ENCODE results near the gene BCL2A1.
"Not testable (repeated sequence)": the region's sequence is repeated elsewhere in the genome, so short reads cannot be mapped to it uniquely, and the experiment has no call there.

Gene BCL2A1

DNA sequence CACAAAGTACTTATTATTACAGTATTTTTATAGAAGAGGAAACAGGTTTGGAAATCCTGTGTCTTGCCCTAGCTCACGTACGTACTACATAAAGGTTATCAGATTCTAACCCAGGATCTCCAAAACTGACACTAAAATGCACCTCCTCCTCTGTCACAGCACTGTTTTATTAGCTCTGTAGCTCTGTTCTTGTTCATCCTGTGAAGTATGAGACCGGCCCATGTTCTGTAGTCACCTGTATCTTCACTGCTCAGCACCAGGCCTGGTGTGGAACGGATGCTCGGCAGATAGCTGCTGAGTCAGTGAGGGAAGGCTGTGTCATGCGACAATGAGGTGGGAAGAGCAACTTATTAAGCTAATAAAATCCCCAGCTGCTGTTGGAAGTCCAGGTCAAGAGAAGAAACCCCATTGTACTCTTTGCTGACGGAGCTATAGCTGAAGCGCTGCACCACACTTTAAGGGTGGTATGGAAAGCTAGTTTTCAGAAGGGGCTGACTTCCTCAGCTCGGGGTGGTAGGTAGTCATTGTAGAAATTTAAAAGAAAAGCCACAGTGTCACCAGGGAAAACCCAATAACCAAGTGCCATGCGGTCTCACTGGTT is 22.8 kb downstream of the BCL2A1 start:
- Mint-ChIP-seq H3K9me3 (no peaks in the 10 kb centered on the region), H3K4me1 (peaks cover 19% of the 10 kb centered on the region), H3K27me3 (no peaks in the 10 kb centered on the region), H3K4me3 (no peak overlapping the region), H3K36me3 (ENCODE audit: insufficient read depth) (peaks cover under 1% of the 10 kb centered on the region), H3K27ac (ENCODE audit: low read depth) (peak overlapping the region; percentile 7)
- no peak for DNase-seq (ENCODE audit: low spot score in 2 of 2)
- ATAC-seq (replicated peaks; ENCODE audit: extremely low read depth, poor library complexity, severe bottlenecking) = peak; percentile 65

DNA sequence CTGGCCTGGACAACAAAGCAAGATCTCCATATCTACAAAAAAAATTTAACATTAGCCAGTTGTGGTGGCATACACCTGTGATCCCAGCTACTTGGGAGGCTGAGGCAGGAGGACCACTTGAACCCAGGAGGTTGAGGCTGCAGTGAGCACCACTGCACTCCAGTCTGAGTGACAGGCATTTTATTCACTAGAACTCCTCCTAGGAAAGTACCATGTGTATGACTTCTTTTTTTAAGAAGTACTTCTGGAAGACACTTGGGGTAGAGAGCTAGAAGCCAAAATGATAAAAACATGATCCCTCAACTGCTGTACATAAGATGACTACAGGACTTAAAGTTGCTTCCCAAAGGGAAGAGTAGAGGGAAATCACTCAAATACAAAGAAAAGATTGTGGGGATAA is 24.0 kb downstream of the BCL2A1 start:
- H3K9me3 Mint-ChIP-seq = no peaks in the 10 kb centered on the region
- no peak for ATAC-seq (replicated peaks; ENCODE audit: extremely low read depth, poor library complexity, severe bottlenecking)
- H3K4me3 Mint-ChIP-seq = no peak overlapping the region
- peak overlapping the region; percentile 58 for H3K27ac Mint-ChIP-seq (ENCODE audit: low read depth)
- H3K27me3 Mint-ChIP-seq = no peaks in the 10 kb centered on the region
- no peaks in the 10 kb centered on the region for H3K36me3 Mint-ChIP-seq (ENCODE audit: insufficient read depth)
- H3K4me1 Mint-ChIP-seq = peaks cover 15% of the 10 kb centered on the region
- no peak for DNase-seq (ENCODE audit: low spot score in 2 of 2)

DNA sequence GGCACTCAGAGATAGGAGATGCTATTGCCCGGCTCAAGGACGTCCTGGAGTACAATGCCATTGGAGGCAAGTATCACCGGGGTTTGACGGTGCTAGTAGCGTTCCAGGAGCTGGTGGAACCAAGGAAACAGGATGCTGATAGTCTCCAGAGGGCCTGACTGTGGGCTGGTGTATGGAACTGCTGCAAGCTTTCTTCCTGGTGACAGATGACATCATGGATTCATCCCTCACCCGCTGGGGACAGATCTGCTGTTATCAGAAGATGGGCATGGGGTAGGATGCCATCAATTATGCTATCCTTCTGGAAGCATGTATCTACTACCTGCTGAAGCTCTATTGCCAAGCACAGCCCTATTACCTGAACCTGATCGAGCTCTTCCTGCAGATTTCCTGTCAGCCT is 26.4 kb downstream of the BCL2A1 start:
- Mint-ChIP-seq H3K36me3 (ENCODE audit: insufficient read depth) (no peaks in the 10 kb centered on the region), H3K27ac (ENCODE audit: low read depth) (no peak overlapping the region), H3K4me1 (peaks cover 15% of the 10 kb centered on the region), H3K4me3 (no peak overlapping the region), H3K27me3 (no peaks in the 10 kb centered on the region), H3K9me3 (no peaks in the 10 kb centered on the region)
- DNase-seq (ENCODE audit: low spot score in 2 of 2) = no peak
- no peak for ATAC-seq (replicated peaks; ENCODE audit: extremely low read depth, poor library complexity, severe bottlenecking)

DNA sequence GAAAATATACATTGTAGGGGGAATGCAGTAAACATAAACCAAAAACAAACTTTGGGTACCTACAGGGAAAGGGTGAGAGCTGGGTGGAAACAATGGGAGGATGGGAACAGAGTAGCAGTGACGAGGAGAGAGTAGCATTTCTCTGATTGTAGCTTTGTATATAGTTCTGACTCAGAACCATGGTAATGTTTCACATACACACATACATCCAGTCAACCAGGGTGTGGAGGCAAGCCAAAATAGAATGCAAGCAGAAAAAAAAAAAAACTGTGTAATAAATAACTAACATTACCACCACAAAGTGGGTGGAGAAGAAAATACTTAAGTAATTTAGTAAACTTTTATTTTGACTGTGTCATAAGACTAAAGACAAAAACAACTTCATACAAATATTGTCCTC is 27.2 kb downstream of the BCL2A1 start:
- H3K9me3 Mint-ChIP-seq = no peaks in the 10 kb centered on the region
- H3K27ac Mint-ChIP-seq (ENCODE audit: low read depth) = no peak overlapping the region
- no peak for ATAC-seq (replicated peaks; ENCODE audit: extremely low read depth, poor library complexity, severe bottlenecking)

DNA sequence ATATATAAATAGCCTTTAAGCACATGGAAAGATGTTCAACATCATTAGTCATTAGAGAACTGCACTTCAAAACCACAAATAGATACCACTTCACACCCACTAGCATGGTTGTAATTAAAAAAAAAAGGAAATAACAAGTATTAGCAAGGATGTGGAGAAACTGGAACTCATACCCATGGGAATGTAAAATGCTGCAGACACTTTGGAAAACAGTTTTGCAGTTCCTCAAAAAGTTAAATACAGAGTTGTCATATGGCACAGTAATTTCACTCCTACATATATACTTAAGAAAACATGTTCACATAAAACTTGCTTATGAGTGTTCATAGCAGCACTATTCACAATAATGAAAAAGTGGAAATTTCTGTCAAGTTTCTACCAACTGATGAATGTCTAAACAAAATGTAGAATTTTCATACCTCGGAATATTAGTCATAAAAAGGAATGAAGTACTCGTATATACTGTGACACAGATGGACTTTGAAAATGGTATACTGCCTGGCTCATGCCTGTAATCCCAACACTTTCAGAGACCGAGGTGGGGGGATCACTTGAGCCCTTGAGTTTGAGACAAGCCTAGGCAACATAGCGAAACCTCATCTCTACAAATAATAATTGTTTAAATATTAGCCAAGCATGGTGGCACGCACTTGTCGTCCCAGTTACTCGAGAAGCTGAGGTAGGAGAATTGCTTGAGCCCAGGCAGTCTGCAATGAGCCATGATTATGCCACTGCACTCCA is 28.1 kb downstream of the BCL2A1 start:
- Mint-ChIP-seq H3K36me3 (ENCODE audit: insufficient read depth) (no peaks in the 10 kb centered on the region), H3K4me1 (peaks cover 5% of the 10 kb centered on the region), H3K9me3 (no peaks in the 10 kb centered on the region), H3K4me3 (no peak overlapping the region), H3K27ac (ENCODE audit: low read depth) (no peak overlapping the region), H3K27me3 (no peaks in the 10 kb centered on the region)
- ATAC-seq (replicated peaks; ENCODE audit: extremely low read depth, poor library complexity, severe bottlenecking) = no peak
- DNase-seq (ENCODE audit: low spot score in 2 of 2) = no peak

More for the DNA sequence above, 27.2 kb downstream of the BCL2A1 start:
- no peaks in the 10 kb centered on the region for H3K27me3 Mint-ChIP-seq
- H3K4me3 Mint-ChIP-seq = no peak overlapping the region
- H3K4me1 Mint-ChIP-seq = peaks cover 14% of the 10 kb centered on the region
- no peaks in the 10 kb centered on the region for H3K36me3 Mint-ChIP-seq (ENCODE audit: insufficient read depth)
- DNase-seq (ENCODE audit: low spot score in 2 of 2) = no peak

DNA sequence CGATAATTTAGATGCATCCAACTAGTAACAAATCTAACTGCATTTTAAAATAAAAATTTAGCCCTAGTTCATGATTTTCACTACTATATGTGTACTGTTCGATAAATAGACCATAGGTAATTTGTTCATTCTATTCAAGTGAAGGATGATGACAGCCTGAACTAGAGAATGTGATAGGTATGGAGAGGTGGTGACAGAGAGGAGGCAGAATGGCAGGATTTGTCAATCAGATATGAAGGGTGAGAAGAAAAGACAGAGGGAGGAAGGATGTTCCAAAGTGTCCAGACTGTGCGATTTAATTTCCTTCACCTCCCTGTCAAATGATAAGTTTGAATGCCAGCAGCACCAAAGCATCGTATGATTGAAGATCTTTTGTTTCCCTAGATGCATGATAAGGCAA is 31.6 kb downstream of the BCL2A1 start:
- no peaks in the 10 kb centered on the region for H3K4me1 Mint-ChIP-seq
- no peak overlapping the region for H3K4me3 Mint-ChIP-seq
- no peaks in the 10 kb centered on the region for H3K36me3 Mint-ChIP-seq (ENCODE audit: insufficient read depth)
- H3K27ac Mint-ChIP-seq (ENCODE audit: low read depth) = no peak overlapping the region
- no peaks in the 10 kb centered on the region for H3K27me3 Mint-ChIP-seq
- no peaks in the 10 kb centered on the region for H3K9me3 Mint-ChIP-seq
- ATAC-seq (replicated peaks; ENCODE audit: extremely low read depth, poor library complexity, severe bottlenecking) (no peak), DNase-seq (ENCODE audit: low spot score in 2 of 2) (no peak)

DNA sequence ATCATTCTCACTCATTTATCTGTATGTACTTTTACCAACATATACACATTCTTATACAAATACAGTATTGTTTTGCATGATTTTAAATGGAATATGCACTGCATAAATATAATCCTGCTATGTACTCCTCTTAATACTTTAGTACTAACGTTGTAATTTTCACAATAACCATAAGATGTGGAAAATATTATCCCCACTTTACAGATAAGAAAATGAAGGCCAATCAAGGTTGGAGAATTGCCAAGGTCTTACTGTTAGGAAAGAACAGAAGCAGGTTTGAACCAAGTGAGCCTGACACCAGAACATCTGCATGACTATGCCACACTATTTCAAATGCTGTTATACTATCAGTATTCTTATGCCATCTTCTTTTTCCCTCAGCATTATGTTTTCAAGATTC is 32.9 kb downstream of the BCL2A1 start:
- H3K27ac Mint-ChIP-seq (ENCODE audit: low read depth) = no peak overlapping the region
- no peaks in the 10 kb centered on the region for H3K9me3 Mint-ChIP-seq
- DNase-seq (ENCODE audit: low spot score in 2 of 2) (no peak), ATAC-seq (replicated peaks; ENCODE audit: extremely low read depth, poor library complexity, severe bottlenecking) (no peak)
- H3K36me3 Mint-ChIP-seq (ENCODE audit: insufficient read depth) = no peaks in the 10 kb centered on the region
- H3K27me3 Mint-ChIP-seq = no peaks in the 10 kb centered on the region
- no peaks in the 10 kb centered on the region for H3K4me1 Mint-ChIP-seq
- H3K4me3 Mint-ChIP-seq = no peak overlapping the region

DNA sequence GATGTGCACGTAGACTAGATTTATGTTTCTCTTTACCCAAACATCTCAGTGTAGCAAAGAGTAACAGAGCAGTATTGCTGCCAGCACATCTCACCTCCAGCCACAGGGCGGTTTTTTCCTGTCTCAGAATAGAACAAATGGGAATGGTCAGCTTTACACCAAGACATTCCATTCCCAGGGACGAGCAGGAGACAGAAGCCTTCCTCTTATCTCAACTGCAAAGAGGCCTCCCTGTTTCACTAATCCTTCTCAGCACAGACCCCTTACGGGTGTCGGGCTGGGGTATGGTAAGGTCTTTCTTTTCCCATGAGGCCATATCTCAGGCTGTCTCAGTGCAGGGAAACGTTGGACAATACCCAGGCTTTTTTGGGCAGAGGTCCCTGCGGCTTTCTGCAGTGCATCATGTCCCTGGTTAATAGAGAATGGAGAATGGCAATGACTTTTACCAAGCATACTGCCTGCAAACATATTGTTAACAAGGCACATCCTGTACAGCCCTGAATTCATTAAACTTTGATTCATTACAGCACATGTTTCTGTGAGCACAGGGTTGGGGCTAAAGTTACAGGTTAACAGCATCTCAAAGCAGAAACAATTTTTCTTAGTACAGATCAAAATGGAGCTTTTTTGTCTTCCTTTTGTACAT is 35.3 kb downstream of the BCL2A1 start:
- peaks cover 12% of the 10 kb centered on the region for H3K27me3 Mint-ChIP-seq
- H3K36me3 Mint-ChIP-seq (ENCODE audit: insufficient read depth); ATAC-seq (replicated peaks; ENCODE audit: extremely low read depth, poor library complexity, severe bottlenecking); H3K4me3 Mint-ChIP-seq; H3K4me1 Mint-ChIP-seq; H3K27ac Mint-ChIP-seq (ENCODE audit: low read depth); DNase-seq (ENCODE audit: low spot score in 2 of 2); H3K9me3 Mint-ChIP-seq: not testable (repeated sequence)

DNA sequence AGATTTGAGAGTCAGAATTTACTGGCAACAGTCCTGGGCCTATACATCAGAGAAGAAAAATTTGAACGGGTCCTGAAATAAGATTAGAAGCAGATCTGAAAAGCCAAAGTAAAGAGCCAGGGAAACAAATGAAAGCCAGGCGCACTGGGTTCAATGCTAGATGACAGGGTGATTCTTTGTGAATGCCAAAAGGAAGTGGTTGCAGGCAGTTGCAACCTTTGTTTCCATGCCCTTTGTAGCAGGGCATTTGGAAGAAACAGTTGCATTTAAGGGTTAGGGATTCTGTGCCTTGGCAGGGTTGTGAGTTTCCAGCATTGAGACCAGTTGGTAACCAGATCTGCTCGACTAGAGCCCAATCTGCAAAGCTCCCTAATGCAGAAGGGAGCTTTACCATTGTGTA is 37.8 kb downstream of the BCL2A1 start:
- H3K9me3 Mint-ChIP-seq = no peaks in the 10 kb centered on the region
- DNase-seq (ENCODE audit: low spot score in 2 of 2) (no peak), ATAC-seq (replicated peaks; ENCODE audit: extremely low read depth, poor library complexity, severe bottlenecking) (no peak)
- no peaks in the 10 kb centered on the region for H3K36me3 Mint-ChIP-seq (ENCODE audit: insufficient read depth)
- H3K27ac Mint-ChIP-seq (ENCODE audit: low read depth) = no peak overlapping the region
- H3K27me3 Mint-ChIP-seq = peaks cover 17% of the 10 kb centered on the region
- no peak overlapping the region for H3K4me3 Mint-ChIP-seq
- H3K4me1 Mint-ChIP-seq = no peaks in the 10 kb centered on the region

DNA sequence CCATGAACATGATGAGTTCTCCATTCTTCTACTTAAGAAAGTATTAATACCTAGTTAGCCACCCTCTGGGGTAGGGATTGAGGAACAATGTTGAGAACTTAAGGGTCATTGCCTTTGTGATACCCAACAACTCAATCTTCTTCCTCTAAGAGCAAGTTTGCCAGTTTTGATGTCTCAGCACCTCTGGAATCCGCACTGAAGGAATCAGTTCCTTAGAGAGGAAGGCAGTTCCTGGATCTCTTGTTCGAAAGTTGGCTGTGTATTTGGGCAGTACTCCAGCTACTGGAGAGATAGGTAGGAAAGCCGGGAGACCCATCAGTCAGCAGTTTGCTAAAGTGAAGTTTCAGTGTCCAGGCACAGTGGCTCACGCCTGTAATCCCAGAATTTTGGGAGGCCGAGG is 38.5 kb downstream of the BCL2A1 start:
- no peaks in the 10 kb centered on the region for H3K36me3 Mint-ChIP-seq (ENCODE audit: insufficient read depth)
- no peak overlapping the region for H3K27ac Mint-ChIP-seq (ENCODE audit: low read depth)
- H3K9me3 Mint-ChIP-seq = no peaks in the 10 kb centered on the region
- H3K4me1 Mint-ChIP-seq = no peaks in the 10 kb centered on the region
- ATAC-seq (replicated peaks; ENCODE audit: extremely low read depth, poor library complexity, severe bottlenecking) (no peak), DNase-seq (ENCODE audit: low spot score in 2 of 2) (no peak)
- H3K4me3 Mint-ChIP-seq = no peak overlapping the region
- H3K27me3 Mint-ChIP-seq = peaks cover 17% of the 10 kb centered on the region

DNA sequence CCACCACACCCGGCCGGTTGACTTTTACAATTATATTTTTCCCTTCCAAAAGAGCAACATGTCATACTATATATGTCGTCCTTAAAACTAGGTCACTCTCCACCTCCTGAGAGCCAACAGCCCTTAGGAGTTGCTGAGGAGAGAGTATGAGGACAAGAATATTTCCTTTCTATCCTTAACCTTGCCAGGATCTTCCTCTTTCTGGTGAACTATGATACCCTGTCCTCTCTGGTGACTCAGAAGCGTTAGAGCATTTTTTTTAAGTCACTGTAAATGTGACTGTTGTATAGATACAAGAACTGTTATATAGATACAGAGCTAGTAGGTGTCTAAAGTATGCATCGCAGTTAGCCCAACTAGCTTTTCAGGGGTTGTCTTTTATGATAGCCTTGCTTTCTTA is 40.5 kb downstream of the BCL2A1 start:
- Mint-ChIP-seq H3K27me3 (peaks cover 17% of the 10 kb centered on the region), H3K36me3 (ENCODE audit: insufficient read depth) (no peaks in the 10 kb centered on the region), H3K4me3 (no peak overlapping the region), H3K27ac (ENCODE audit: low read depth) (no peak overlapping the region), H3K9me3 (no peaks in the 10 kb centered on the region), H3K4me1 (no peaks in the 10 kb centered on the region)
- no peak for DNase-seq (ENCODE audit: low spot score in 2 of 2)
- no peak for ATAC-seq (replicated peaks; ENCODE audit: extremely low read depth, poor library complexity, severe bottlenecking)

DNA sequence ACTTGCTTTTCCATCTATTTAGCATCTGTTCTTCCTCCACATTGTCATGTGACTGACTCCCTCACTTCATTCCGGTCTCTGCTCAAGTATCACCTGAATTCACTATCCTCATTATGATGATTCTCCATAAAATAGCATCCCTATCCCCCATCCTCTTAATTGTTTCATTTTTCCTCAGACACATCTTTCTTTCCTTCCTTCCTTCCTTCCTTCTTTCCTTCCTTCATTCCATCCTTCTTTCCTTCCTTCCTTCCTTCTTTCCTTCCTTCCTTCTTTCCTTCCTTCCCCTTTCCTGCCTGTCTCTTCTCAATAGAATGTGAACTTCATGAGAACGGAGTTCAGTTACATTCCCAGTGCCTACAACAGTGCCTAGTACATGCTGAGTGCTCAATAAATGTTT is 41.6 kb downstream of the BCL2A1 start:
- Mint-ChIP-seq H3K9me3 (no peaks in the 10 kb centered on the region), H3K4me1 (no peaks in the 10 kb centered on the region), H3K27me3 (peaks cover 17% of the 10 kb centered on the region), H3K4me3 (no peak overlapping the region), H3K27ac (ENCODE audit: low read depth) (no peak overlapping the region), H3K36me3 (ENCODE audit: insufficient read depth) (peaks cover 2% of the 10 kb centered on the region)
- ATAC-seq (replicated peaks; ENCODE audit: extremely low read depth, poor library complexity, severe bottlenecking) = no peak
- DNase-seq (ENCODE audit: low spot score in 2 of 2) = no peak

DNA sequence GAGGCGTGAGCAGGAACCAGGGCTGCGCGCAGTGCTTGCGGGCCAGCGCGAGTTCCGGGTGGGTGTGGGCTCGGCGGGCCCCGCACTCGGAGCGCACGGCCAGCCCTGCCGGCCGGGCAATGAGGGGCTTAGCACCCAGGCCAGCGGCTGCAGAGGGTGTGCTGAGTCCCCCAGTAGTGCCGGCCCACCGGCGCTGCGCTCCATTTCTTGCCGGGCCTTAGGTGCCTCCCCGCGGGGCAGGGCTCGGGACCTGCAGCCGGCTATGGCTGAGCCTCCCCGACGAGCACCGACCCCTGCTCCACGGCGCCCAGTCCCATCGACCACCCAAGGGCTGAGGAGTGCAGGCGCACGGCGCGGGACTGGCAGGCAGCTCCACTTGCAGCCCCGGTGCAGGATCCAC is 44.9 kb downstream of the BCL2A1 start:
- not testable (repeated sequence) for H3K27me3 Mint-ChIP-seq

More for the DNA sequence above, 44.9 kb downstream of the BCL2A1 start:
- ATAC-seq (replicated peaks; ENCODE audit: extremely low read depth, poor library complexity, severe bottlenecking); DNase-seq (ENCODE audit: low spot score in 2 of 2); H3K4me3 Mint-ChIP-seq; H3K9me3 Mint-ChIP-seq; H3K27ac Mint-ChIP-seq (ENCODE audit: low read depth): not testable (repeated sequence)
- H3K36me3 Mint-ChIP-seq (ENCODE audit: insufficient read depth) = peaks cover 18% of the 10 kb centered on the region
- peaks cover 21% of the 10 kb centered on the region for H3K4me1 Mint-ChIP-seq
